Panc1 (cell line): ENCODE results near the gene HID1. TPM values are rescaled to one million over a fixed set of nuclear protein-coding genes. Genes with fewer than 3 reads are reported as not detected.

Experiments used
- ATAC-seq: fragments of 200-7000 bp; cut with Tn5 transposase; 2 replicates; pipeline ENCODE4 v1.9.1; 2020; ENCODE audit warnings: mild to moderate bottlenecking, moderate library complexity
- BruUV-seq: library from RNA; stranded (reverse); fragments of 400-500 nt; replicated peaks from 2 replicates; lab custom pipeline; 2021; lab: Mats Ljungman, UMichigan
- CTCF ChIA-PET: fragments of 300-600 bp; sonication (Branson Sonifier 250); formaldehyde crosslinking; loops from one replicate; lab custom pipeline; 2022; ENCODE audit warnings: antibody characterized with exemption; lab: Charles Lee
- POLR2A ChIA-PET: fragments of 300-600 bp; sonication (Branson Sonifier 250); formaldehyde crosslinking; loops from one replicate; lab custom pipeline; 2022; ENCODE audit warnings: antibody characterized with exemption; lab: Charles Lee
- DNase-seq: peaks from one replicate; pipeline ENCODE4 v3.0.0-alpha.2; 2010; ENCODE audit warnings: low read depth, low spot score
- H3K27ac ChIP-seq: 2 replicates; pipeline ENCODE4 v1.5.1; 2011; ENCODE audit warnings: mild to moderate bottlenecking, low read length, inconsistent platforms
- H3K27me3 ChIP-seq: fragments of 200-500 bp; sonication (Bioruptor generic); 2 replicates; pipeline ENCODE4 v1.6.0; 2014; ENCODE audit warnings: low read length, inconsistent platforms; ENCODE audit not compliant: control insufficient read depth, insufficient read depth
- H3K36me3 ChIP-seq: fragments of 200-500 bp; sonication (Bioruptor generic); 2 replicates; pipeline ENCODE4 v1.5.1; 2014; ENCODE audit warnings: inconsistent platforms, mild to moderate bottlenecking, low read length, moderate library complexity; ENCODE audit not compliant: control insufficient read depth, insufficient read depth
- H3K4me1 ChIP-seq: 2 replicates; pipeline ENCODE4 v1.5.1; 2011; ENCODE audit warnings: inconsistent platforms, mild to moderate bottlenecking, low read length, moderate library complexity; ENCODE audit not compliant: control insufficient read depth, insufficient read depth
- H3K4me3 ChIP-seq, 2 experiments: 2 replicates each; pipeline ENCODE4 v1.5.1; 2011 to 2012; ENCODE audit warnings: low read depth in 2 of 2, low read length in 2 of 2, mild to moderate bottlenecking in 2 of 2, inconsistent platforms in 1 of 2, moderate library complexity in 1 of 2
- H3K9me3 ChIP-seq: fragments of 200-500 bp; sonication (Bioruptor generic); 2 replicates; pipeline ENCODE4 v1.5.1; 2014; ENCODE audit warnings: low read depth, mild to moderate bottlenecking, inconsistent platforms, low read length, moderate library complexity; ENCODE audit not compliant: control insufficient read depth, insufficient read depth
- POLR2AphosphoS5 ChIP-seq: IDR thresholded peaks from 2 replicates; pipeline ENCODE4 v1.6.1; 2012; ENCODE audit warnings: mild to moderate bottlenecking, low read depth, low read length, moderate library complexity
- REST ChIP-seq, 2 experiments: IDR thresholded peaks; 2 replicates each; pipeline ENCODE4 v1.6.1; 2011 to 2012; ENCODE audit warnings: low read depth in 2 of 2, control low read depth in 1 of 2, low read length in 1 of 2, mild to moderate bottlenecking in 1 of 2, moderate library complexity in 1 of 2; ENCODE audit not compliant: insufficient read depth in 1 of 2
- SIN3A ChIP-seq: IDR thresholded peaks from 2 replicates; pipeline ENCODE4 v1.6.1; 2012; ENCODE audit warnings: low read depth, mild to moderate bottlenecking, low read length, moderate library complexity, borderline replicate concordance; ENCODE audit not compliant: insufficient read depth
- TCF7L2 ChIP-seq: IDR thresholded peaks from 2 replicates; pipeline ENCODE4 v1.6.1; 2011; ENCODE audit warnings: mild to moderate bottlenecking, low read depth, low read length, inconsistent platforms
- in situ Hi-C: cut with HindIII; loops from 2 replicates; pipeline ENCODE4 v1.10.0; 2016; ENCODE audit warnings: low sequenced_read_pairs, low pct_unique_long_range_greater_than_20kb
- intact Hi-C: fragments of 100-400 bp; cut with micrococcal nuclease; formaldehyde crosslinking; loops from one replicate; pipeline ENCODE4 v1.10.0; 2022; ENCODE audit not compliant: unreplicated experiment
- total RNA-seq: library from RNA; stranded (reverse); gene quantifications from one replicate; pipeline ENCODE4 v1.2.1, GENCODE V29; 2021; ENCODE audit not compliant: unreplicated experiment
- TF ChIP-seq, protein P1 (sequence below): fragments of 450-650 bp; IDR thresholded peaks from 2 replicates; pipeline ENCODE4 v1.5.1; 2017; ENCODE audit warnings: mild to moderate bottlenecking

The HID1 gene
- total RNA-seq, 1 experiment from 2014 or later: 10.9 TPM

GRCh38 chr17:74954115-74954514 lies 18.4 kb downstream of the HID1 start:
- intact Hi-C loops: no loop called here
- BruUV-seq: no TSS peak
- CTCF ChIA-PET: interaction anchor here (0.6 kb wide), 1 partner anchor 111 kb away, joined by 6 read pairs; no protein-coding TSS in a partner anchor
- no peak overlapping the region for H3K4me3 ChIP-seq
- TF ChIP-seq REST (IDR thresholded peaks at IDR 0.05; ENCODE audit: insufficient read depth in 1 of 2, low read depth in 2 of 2, low read length in 1 of 2) (no peak), POLR2AphosphoS5 (no peak), SIN3A (no peak), TCF7L2 (no peak)
- TF ChIP-seq, protein P1, sequence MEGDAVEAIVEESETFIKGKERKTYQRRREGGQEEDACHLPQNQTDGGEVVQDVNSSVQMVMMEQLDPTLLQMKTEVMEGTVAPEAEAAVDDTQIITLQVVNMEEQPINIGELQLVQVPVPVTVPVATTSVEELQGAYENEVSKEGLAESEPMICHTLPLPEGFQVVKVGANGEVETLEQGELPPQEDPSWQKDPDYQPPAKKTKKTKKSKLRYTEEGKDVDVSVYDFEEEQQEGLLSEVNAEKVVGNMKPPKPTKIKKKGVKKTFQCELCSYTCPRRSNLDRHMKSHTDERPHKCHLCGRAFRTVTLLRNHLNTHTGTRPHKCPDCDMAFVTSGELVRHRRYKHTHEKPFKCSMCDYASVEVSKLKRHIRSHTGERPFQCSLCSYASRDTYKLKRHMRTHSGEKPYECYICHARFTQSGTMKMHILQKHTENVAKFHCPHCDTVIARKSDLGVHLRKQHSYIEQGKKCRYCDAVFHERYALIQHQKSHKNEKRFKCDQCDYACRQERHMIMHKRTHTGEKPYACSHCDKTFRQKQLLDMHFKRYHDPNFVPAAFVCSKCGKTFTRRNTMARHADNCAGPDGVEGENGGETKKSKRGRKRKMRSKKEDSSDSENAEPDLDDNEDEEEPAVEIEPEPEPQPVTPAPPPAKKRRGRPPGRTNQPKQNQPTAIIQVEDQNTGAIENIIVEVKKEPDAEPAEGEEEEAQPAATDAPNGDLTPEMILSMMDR: no peak
- POLR2A ChIA-PET: no interaction called here
- H3K27me3 ChIP-seq: no peaks in the 10 kb centered on the region
- H3K27ac ChIP-seq: no peak overlapping the region
- no peak for ATAC-seq
- no peak for DNase-seq
- in situ Hi-C loops: no loop called here
- H3K4me1 ChIP-seq: no peaks in the 10 kb centered on the region
- H3K9me3 ChIP-seq: no peaks in the 10 kb centered on the region
- H3K36me3 ChIP-seq: no peaks in the 10 kb centered on the region

GRCh38 chr17:74953134-74953687 lies 19.3 kb downstream of the HID1 start:
- Histone ChIP-seq H3K4me3 (no peak overlapping the region), H3K36me3 (no peaks in the 10 kb centered on the region), H3K9me3 (no peaks in the 10 kb centered on the region), H3K27ac (no peak overlapping the region), H3K4me1 (no peaks in the 10 kb centered on the region), H3K27me3 (no peaks in the 10 kb centered on the region)
- intact Hi-C loops (no loop called here), in situ Hi-C loops (no loop called here)
- DNase-seq (no peak), ATAC-seq (no peak)
- no peak for TF ChIP-seq SIN3A
- no peak for TF ChIP-seq REST (IDR thresholded peaks at IDR 0.05; ENCODE audit: insufficient read depth in 1 of 2, low read depth in 2 of 2, low read length in 1 of 2)
- TF ChIP-seq TCF7L2: no peak
- TF ChIP-seq, protein P1: no peak
- TF ChIP-seq POLR2AphosphoS5: no peak
- ChIA-PET POLR2A (no interaction called here), CTCF (no interaction called here)
- no TSS peak for BruUV-seq
